HG03378 (cell line): ENCODE measurements around the gene DCC.

Source experiments
- ATAC-seq: cut with Tn5 transposase; IDR thresholded peaks from one replicate; pipeline ENCODE4 v1.9.1; 2021; ENCODE audit warnings: mild to moderate bottlenecking, moderate library complexity; ENCODE audit not compliant: unreplicated experiment

The DCC gene

GRCh38 chr18:52572036-52573000 is 232.3 kb downstream of the DCC start:
- no peak for ATAC-seq

GRCh38 chr18:52577795-52578194 is 237.8 kb downstream of the DCC start:
- no peak for ATAC-seq

GRCh38 chr18:52582061-52582460 is 242.1 kb downstream of the DCC start:
- no peak for ATAC-seq

- ATAC-seq, result no peak
Observed at GRCh38 chr18:52582516-52582915, 242.5 kb downstream of the DCC start.

GRCh38 chr18:52588931-52589330 is 248.9 kb downstream of the DCC start:
- ATAC-seq, result no peak

- no peak for ATAC-seq
Observed at GRCh38 chr18:52596748-52597435, 256.9 kb downstream of the DCC start.

GRCh38 chr18:52598921-52599320 is 258.9 kb downstream of the DCC start:
- no peak for ATAC-seq

GRCh38 chr18:52602820-52603219 is 262.8 kb downstream of the DCC start:
- no peak for ATAC-seq

GRCh38 chr18:52605345-52605744 is 265.3 kb downstream of the DCC start:
- no peak for ATAC-seq

GRCh38 chr18:52607985-52608384 is 268.0 kb downstream of the DCC start:
- no peak for ATAC-seq

GRCh38 chr18:52610451-52611115 is 270.6 kb downstream of the DCC start:
- no peak for ATAC-seq

- no peak for ATAC-seq
Observed at GRCh38 chr18:52612406-52612805, 272.4 kb downstream of the DCC start.

- no peak for ATAC-seq
Observed at GRCh38 chr18:52615321-52615720, 275.3 kb downstream of the DCC start.

- ATAC-seq, result peak; percentile 65
Observed at GRCh38 chr18:52615943-52616342, 275.9 kb downstream of the DCC start.

GRCh38 chr18:52617931-52618330 is 277.9 kb downstream of the DCC start:
- no peak for ATAC-seq

- ATAC-seq, result no peak
Observed at GRCh38 chr18:52620926-52621439, 281.0 kb downstream of the DCC start.

- ATAC-seq, result no peak
Observed at GRCh38 chr18:52624702-52625101, 284.7 kb downstream of the DCC start.

- no peak for ATAC-seq
Observed at GRCh38 chr18:52636536-52636935, 296.5 kb downstream of the DCC start.

- no peak for ATAC-seq
Observed at GRCh38 chr18:52648201-52648600, 308.2 kb downstream of the DCC start.

GRCh38 chr18:52652391-52652790 is 312.4 kb downstream of the DCC start:
- no peak for ATAC-seq
